ENCODE data around the gene BCAR3.

DNA sequence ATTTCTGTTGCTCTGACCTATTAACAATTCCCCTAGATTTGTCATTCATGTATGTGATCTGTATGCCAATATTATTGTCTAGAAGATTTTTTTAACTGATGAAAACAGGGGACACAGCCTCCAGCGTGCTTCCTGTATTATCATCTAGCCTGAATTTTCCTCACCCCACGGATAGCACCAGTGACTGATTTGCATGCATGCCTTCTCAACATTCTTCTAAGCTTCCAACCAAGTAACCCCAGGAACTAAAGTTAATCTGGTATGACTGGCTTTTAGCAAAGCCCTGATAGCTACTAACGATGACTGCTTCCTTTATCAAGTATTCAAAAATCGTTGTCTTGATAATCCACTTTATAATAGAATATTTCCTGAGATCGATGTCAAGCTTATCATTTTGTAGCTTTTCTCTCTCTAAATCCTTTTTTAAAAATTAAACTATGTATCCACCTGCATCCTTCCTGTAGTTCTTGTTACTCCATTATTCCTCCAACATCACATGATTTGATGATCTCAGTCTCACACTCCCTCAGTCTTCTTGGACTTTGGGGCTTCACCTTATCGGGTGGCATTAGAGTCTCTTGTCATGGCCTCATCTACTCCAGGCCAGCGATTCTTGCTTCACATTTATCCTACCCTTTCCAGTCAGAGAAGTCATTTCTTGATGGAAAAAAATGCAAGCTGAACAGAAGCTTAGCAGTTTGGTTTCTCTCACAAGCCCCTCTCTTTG lies 19.0 kb downstream of the BCAR3 start:
- TF ChIP-seq, protein P1, sequence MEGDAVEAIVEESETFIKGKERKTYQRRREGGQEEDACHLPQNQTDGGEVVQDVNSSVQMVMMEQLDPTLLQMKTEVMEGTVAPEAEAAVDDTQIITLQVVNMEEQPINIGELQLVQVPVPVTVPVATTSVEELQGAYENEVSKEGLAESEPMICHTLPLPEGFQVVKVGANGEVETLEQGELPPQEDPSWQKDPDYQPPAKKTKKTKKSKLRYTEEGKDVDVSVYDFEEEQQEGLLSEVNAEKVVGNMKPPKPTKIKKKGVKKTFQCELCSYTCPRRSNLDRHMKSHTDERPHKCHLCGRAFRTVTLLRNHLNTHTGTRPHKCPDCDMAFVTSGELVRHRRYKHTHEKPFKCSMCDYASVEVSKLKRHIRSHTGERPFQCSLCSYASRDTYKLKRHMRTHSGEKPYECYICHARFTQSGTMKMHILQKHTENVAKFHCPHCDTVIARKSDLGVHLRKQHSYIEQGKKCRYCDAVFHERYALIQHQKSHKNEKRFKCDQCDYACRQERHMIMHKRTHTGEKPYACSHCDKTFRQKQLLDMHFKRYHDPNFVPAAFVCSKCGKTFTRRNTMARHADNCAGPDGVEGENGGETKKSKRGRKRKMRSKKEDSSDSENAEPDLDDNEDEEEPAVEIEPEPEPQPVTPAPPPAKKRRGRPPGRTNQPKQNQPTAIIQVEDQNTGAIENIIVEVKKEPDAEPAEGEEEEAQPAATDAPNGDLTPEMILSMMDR (IDR thresholded peaks at IDR 0.05): no peak
- no peak for TF ChIP-seq POLR2A (IDR thresholded peaks at IDR 0.05)

Measured in Peyer's patch (tissue), 4 donors.